DLD1 (cell line): ENCODE data around the gene FAM200A.
"Not testable (repeated sequence)": the region's sequence is repeated elsewhere in the genome, so short reads cannot be mapped to it uniquely, and the experiment has no call there.

ENCODE experiments used
- in situ Hi-C: cut with HindIII; loops from 2 replicates; pipeline ENCODE4 v1.10.0; 2017; ENCODE audit warnings: low sequenced_read_pairs

FAM200A gene

DNA sequence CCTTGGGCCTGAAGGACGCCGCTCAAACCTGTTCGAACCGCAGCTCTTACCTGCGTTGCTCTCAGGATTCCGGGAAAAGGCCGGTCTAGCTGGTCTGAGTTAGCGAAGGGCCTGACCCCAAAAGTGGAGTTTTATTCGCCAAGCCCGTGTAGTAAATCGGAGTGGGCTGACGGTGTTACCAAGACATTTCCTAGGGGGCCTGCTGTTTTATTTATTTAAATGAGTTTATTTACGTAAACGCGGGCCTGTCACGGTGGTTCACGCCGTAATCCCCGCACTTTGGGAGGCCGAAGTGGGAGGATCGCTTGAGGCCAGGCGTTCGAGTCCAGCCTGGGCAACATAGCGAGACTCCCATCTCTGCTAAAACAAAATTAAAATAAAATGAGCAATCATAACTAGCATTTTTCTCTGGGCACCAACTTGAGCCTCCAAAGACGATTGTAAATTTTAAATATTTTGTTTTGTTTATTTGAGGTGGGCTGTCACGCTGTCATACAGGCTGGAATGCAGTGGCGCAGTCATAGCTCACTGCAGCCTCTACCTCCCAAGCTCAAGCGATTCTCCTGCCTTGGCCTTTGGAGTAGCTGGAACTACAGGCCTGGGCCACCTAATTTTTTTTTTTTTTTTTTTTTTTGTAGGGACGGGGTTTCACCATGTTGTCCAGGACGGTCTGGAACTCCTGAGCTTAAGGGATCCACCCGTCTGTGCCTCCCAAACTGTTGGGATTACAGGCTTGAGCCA, 7.4 kb upstream of the FAM200A start:
- in situ Hi-C loops, result no loop called here

DNA sequence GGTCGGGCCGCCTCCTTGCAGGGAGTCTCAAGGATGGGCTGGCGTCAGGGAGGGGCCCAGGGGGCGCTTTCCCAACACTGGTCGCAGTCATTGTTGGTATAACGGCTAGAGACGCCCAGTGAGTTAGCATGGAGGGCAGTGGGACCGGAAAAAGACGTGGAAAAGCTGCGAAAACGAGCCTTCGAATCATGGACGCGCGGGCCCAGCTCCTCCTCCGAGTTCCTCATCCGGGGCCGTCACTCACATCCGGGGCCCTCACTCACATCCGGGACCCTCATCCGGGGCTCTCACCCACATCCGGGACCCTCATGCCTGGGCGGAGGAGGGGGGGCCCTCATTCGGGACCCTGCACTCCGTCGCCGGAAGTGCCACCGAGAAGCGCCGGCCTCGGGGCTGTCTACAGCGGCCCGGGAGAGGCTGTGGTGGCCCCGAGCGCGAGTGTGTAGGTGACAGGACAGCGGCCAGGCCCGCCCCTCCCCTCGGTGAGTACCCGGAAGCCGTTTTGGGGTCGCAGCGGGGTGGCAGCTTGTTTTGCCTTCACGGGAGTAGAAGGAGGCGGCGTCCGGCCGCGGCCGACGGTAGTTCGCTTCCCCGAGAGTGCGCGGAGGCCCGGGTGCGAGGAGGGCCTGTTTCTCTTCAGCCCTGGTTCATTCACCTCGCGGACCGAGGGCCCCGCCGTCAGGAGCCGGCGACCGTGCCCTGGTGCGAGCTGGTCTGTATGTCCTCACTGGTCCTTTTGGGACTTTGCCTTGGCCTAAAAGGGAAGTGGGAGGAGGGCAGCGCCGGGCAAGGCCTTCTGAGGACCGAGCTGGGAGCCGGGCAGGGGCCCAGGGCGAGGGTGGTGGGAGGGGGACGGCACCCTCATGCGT, 6.6 kb upstream of the FAM200A start, which contains the start of gene ZNF655:
TSS of gene ZNF655 (plus strand) at position 337 of the 869 bp plus-strand sequence. CDS start 1,918 bp downstream, outside the sequence.
- in situ Hi-C loops, result no loop called here

DNA sequence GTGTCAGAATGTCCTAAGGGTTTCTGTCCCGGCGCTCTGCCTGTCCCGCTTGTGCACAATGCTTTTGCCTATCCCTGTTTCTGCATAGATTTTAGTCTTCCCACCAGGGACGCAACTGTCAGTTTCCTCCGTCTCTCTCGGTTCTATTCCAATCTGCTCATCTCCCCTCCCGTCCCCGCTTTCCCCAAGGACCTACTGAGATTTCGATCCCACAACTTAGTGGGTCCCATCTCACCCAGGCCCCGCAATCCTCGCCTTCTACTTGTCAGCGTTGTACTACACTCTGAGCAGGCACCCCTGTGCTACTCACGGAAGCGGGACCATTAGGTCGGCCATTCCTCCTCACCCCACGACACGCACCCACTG, 6.0 kb upstream of the FAM200A start:
- in situ Hi-C loops, result no loop called here

DNA sequence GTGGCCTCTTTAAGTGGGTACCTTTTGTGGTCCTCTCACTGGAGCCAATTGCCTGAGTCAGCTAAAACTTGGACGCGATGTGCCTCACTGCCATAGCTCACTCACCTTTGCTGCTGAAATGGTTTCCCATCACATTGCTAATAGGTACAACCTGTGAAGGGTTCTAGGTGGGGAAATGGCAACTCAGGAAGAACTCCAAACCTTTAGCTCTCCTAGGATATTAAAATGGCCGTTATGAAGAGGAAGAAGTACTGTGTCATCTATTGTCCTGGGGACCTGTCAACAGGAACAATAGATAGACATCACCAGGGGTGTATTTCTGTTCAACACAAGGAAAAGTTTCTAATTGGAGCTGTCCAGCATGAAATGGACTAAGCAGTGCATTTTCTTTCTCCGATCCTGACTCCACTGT, 5.3 kb upstream of the FAM200A start:
- in situ Hi-C loops, result no loop called here

DNA sequence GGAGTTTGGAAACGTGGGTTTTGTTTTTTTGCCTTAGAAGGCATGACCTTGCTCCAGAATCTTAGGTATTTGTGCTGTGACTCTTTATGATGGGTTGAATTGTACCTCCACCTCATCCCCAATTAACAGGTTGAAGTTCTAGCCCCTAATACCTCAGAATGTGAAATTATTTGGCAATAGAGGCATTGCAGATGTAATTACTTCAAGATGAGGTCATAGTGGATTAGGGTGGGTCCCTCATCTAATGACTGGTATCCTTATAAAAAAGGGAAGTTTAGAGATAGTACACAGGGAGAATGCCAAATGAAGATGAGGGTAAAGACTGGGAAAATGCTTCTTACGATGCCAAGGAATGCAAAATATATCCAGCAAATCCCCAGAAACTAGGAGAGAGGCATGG, 3.0 kb upstream of the FAM200A start:
- in situ Hi-C loops, result no loop called here

DNA sequence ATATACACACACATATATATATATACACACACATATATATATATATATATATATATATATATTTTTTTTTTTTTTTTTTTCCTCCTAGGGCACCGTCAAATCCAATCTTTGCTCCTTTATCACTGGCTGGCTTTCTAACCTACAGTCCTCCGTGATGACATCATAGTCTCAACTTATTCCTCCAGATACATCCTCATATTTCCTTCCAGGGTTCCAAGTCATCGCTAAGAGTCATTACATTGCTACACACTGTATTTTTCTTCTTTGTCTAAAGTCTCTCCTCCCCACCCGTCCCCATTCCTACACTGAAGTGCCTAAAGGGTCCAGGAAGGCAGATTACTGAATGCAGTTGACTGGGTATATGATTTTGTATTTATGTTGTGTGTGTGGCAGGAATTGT, 1.1 kb upstream of the FAM200A start:
- in situ Hi-C loops, result no loop called here

DNA sequence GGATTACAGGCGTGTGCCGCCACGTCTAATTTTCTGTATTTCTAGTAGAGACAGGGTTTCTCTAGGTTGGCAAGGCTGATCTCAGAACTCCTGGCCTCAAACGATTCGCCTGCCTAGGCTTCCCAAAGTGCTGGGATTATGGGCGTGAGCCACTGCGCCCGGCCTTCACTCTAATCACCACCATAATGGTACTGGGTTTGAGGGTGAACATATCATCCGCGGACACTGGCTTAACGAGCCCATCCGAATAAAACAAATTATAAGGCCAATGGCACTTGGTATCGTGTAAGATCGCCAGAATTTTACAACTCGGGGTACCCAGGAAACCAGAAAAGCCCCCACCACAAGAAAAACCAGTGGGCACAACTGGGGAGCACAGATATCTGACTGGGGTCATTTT, 580 bp downstream of the FAM200A start:
- in situ Hi-C loops, result no loop called here

DNA sequence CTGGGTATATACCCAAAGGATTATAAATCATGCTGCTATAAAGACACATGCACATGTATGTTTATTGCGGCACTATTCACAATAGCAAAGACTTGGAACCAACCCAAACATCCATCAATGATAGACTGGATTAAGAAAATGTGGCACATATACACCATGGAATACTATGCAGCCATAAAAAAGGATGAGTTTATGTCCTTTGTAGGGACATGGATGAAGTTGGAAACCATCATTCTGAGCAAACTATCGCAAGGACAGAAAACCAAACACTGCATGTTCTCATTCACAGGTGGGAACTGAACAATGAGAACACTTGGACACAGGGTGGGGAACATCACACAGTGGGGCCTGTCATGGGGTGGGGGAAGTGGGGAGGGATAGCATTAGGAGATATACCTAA, 2.4 kb downstream of the FAM200A start:
- in situ Hi-C loops, result not testable (repeated sequence)

DNA sequence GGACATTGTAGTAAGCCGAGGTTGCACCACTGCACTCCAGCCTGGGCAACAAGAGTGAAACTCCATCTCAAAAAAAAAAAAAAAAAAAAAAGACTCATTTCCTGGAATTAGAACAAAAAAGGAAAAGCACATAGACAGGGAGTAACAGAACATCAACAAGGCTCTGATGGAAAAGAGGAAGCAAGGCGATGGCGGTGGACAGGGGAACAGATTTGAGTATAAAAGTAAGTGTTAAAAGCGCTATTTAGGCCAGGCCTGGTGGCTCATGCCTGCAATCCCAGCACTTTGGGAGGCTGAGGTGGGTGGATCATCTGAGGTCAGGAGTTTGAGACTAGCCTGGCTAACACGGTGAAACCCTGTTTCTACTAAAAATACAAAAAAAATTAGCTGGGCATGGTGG, 6.6 kb downstream of the FAM200A start:
- in situ Hi-C loops, result not testable (repeated sequence)

DNA sequence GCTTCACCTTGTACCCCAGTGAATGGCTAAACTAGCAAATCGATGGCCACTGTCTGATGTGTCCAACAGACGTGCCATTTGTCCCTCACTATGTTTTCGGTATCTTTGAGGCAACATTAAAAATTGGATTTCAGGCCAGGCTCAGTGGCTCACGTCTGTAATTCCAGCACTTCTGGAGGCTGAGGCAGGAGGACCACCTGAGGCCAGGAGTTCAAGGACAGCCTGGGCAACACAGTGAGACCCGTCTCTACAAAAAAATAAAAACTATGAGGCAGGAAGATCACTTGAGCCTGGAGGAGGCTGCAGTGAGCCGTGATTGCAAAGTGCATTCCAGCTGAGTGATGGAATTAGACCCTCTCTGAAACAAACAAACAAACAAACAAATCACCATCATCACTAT, 8.0 kb downstream of the FAM200A start:
- in situ Hi-C loops, result no loop called here

DNA sequence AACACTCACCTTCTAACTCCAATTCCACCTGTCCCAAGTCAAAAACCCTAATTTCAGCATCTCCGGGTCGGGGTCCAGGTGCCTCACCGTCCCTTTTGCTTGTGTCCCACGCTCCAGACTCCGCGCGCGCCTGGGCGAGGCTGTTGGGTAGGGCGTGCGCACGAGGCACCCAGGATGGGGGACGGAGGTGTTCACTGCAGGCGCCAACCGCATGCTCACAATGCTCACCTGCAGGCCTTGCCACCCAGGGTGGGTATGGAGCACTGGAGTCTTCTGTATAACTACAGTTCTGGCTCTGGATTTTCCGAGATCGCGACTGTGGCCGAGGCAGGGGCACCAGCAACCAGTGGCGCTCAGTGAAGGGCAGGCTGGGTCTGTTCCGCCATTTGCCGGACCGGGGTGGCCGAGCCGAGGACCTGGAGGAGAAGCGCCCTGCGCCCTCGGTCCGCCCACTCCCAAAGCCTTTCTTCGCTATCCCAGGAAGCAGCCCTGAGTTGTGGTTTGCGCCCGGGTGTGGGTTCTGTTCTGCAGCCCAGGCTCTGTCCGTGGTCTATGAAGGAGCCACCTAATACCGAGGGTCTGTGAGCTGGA, 8.7 kb downstream of the FAM200A start:
- in situ Hi-C loops, result no loop called here

DNA sequence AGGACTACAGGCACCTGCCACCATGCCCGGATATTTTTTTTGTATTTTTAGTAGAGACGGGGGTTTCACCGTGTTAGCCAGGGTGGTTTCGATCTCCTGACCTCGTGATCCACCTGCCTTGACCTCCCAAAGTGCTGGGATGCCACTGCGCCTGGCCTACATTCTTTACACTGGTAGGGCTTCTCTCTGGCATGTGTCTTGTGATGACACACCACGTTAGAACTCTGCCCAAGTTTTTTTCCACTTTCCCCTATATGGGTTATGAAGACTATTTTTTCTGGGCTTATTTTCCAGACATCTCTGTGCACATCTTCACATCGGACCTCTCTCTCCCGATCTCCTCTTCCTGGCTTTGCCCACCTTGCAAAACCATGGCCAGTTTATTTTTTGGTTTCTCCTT, 10.7 kb downstream of the FAM200A start:
- in situ Hi-C loops, result no loop called here

DNA sequence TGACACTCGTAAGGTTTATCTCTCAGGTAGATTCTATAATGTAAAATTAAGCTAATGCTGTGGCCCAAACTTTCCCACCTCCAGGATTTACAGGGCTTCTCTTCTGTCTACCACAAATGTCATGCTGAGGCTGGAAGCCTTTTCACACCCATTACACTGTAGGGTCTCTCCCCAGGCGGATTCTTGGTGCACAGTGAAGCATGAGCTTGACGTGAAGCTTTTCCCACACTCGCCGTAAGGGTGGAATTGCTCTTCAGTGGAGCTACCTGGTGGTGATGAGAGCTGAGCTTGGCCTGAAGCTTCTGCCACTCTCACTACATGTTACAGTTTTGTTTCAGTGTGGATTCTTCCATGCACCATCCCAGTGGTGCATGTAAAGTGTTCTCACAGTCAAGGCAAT, 11.4 kb downstream of the FAM200A start:
- in situ Hi-C loops, result no loop called here

DNA sequence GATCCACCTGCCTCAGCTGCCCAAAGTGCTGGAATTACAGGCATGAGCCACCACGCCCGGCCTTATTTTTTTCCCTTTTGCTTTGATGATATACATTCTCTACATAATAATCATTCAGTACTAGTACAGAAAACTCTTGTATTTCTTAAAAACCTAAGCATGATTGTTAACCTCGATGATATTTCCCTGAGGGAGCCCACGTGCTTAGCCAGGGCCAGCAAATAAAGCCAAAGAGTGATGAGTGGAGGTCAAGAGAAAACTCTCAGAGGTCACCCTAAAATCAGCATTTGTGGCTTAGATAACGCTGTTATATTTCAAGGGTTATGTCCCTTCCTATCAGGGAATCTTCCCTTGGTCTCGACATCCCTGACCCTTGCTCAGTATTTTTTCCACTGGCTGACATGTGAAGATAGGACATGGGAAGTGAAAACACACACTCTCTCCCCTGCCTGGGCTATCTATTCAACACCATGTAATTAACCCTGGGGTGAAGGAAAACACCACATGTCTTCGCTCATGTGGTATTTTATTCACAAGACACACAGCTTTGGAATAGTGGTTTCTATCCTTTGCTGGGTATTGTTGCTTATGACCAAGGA, 12.6 kb downstream of the FAM200A start:
- in situ Hi-C loops, result no loop called here

DNA sequence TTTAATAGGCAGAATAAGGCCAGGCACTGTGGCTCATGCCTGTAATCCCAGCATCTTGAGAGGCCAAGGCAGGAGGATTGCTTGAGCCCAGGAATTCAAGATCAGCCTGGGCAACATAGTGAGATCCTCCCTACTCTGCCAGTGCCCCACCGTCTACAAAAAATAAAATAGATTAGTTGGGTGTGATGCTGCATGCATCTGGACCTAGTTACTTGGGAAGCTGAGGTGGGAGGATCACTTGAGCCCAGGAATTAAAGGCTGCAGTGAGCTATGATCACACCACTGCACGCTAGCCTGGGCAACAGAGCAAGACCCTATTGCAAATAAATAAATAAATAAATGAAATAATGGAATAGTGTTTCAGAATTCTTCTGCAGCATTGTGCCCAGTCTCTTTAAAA, 16.2 kb downstream of the FAM200A start:
- in situ Hi-C loops, result no loop called here

DNA sequence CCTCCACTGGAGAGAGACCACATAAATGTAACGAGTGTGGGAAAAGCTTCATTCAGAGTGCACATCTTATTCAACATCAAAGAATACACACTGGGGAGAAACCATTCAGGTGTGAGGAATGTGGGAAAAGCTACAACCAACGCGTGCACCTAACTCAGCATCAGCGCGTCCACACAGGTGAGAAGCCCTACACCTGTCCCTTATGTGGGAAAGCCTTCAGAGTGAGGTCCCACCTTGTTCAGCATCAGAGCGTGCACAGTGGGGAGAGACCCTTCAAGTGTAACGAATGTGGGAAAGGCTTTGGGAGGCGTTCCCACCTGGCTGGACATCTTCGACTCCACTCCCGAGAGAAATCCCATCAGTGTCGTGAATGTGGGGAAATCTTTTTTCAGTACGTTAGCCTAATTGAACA, 20.6 kb downstream of the FAM200A start:
- in situ Hi-C loops, result no loop called here

DNA sequence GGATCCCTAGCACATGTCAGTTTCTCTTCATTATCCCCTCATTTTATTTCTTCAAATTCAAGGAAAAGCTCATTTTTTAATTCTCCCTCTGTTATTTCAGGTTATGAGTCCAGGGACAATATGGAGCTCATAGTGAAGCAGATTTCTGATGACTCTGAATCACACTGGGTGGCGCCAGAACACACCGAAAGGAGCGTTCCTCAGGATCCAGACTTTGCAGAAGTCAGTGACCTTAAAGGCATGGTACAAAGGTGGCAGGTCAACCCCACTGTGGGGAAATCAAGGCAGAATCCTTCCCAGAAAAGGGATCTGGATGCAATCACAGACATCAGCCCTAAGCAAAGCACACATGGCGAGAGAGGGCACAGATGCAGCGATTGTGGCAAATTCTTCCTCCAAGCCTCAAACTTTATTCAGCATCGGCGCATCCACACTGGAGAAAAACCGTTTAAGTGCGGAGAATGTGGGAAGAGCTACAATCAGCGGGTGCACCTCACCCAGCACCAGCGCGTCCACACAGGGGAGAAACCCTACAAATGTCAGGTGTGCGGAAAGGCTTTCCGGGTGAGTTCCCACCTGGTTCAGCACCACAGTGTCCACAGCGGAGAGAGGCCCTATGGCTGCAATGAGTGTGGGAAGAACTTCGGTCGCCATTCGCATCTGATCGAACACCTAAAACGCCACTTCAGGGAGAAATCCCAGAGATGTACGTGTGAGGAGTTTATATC, 26.0 kb downstream of the FAM200A start:
- in situ Hi-C loops, result no loop called here

DNA sequence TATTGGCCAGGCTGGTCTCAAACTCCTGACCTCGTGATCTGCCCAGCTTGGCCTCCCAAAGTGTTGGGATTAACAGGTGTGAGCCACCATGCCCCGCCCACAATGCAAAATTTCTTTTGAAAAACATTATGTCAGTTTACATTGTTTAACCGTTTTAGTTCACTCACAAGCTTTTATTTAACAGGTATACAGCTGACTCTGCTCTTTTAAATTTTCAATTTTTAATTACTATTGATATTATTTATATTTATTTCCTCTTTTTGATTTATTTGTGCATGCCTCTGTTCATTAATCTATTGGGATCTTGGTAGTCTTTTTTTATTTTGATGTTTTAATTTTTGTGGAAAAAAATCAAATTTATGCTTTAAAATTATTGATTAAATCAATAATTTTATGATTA, 30.5 kb downstream of the FAM200A start:
- in situ Hi-C loops, result no loop called here

DNA sequence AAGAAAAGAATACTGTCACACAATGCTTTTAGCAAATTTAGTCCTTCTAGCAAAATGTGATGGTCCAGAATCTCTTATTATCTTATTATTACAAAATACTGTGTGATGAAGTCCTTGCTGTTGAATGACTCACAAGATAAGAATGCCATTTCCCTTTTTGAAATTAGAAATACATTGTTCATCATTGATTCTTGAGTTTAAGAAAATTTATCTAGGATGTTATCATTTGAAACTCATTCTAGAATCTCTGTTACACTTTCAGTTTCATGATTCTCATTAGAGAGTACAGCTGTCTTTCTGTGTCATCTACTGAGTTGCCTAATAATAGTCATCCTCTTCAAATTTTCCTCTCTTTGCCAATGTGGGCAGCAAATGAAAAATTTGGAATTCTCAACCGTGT, 37.9 kb downstream of the FAM200A start:
- in situ Hi-C loops, result no loop called here

DNA sequence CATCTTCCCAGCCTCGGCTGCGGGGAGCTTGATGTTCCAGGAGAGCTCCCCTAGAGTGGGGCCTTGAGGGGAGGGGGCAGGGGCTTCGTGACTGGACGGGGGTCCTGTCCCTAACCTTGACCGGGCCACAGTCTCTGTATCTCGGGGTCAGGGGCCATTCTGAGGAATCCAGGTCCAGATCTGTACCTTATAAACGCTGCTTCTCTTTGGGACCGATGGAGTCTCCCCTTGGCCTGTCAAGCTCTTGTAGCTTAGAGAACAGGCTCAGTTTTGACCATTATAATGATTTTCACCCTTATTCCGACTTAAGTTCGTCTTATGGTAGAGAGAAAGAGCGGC, 46.6 kb downstream of the FAM200A start:
- in situ Hi-C loops, result no loop called here
